NB4 (cell line): ENCODE measurements around the gene FSTL3.

ENCODE experiments used
- POLR2A ChIP-seq: IDR thresholded peaks from 2 replicates; pipeline ENCODE4 v1.6.1; 2011; ENCODE audit warnings: mild to moderate bottlenecking; ENCODE audit not compliant: insufficient read length; ENCODE audit errors: extremely low read depth
- TF ChIP-seq, protein P1 (sequence below): IDR thresholded peaks from one replicate; pipeline ENCODE4 v1.5.1; 2012; ENCODE audit warnings: low read depth, low read length
- TF ChIP-seq, protein P2 (sequence below): IDR thresholded peaks from 2 replicates; pipeline ENCODE4 v1.6.1; 2011; ENCODE audit warnings: low read depth, low read length

DNA sequence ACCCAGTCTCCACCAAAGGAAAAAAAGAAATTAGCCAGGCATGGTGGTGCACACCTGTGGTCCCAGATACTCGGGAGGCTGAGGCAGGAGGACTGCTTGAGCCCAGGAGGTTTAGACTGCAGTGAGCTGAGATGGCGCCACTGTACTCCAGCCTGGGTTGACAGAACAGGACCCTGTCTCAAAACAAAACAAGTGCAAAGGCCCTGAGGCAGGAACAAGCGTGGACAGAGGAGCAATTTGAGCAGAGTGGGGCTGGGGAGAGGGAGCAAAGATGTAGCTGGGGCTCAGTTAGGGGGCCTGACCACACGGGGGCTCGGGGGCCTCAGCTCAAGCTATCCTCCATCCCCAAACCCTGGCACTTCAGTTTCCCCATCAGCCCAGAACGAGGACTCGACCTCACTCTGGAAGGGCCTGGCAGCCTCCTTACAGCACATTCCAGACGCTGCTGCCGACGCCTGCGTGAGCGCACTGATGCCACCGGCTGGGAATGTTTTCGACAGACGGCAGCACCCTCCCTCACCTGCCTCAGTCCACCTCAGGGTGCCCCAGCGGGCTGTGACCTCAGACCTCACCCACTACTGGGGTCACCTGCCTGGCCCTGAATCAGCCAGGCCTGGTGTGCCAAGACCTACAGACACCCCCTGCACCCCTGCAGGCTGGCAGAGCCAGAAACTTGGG is 41.1 kb upstream of the FSTL3 start:
- TF ChIP-seq, protein P1, sequence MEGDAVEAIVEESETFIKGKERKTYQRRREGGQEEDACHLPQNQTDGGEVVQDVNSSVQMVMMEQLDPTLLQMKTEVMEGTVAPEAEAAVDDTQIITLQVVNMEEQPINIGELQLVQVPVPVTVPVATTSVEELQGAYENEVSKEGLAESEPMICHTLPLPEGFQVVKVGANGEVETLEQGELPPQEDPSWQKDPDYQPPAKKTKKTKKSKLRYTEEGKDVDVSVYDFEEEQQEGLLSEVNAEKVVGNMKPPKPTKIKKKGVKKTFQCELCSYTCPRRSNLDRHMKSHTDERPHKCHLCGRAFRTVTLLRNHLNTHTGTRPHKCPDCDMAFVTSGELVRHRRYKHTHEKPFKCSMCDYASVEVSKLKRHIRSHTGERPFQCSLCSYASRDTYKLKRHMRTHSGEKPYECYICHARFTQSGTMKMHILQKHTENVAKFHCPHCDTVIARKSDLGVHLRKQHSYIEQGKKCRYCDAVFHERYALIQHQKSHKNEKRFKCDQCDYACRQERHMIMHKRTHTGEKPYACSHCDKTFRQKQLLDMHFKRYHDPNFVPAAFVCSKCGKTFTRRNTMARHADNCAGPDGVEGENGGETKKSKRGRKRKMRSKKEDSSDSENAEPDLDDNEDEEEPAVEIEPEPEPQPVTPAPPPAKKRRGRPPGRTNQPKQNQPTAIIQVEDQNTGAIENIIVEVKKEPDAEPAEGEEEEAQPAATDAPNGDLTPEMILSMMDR = no peak
- TF ChIP-seq, protein P2, sequence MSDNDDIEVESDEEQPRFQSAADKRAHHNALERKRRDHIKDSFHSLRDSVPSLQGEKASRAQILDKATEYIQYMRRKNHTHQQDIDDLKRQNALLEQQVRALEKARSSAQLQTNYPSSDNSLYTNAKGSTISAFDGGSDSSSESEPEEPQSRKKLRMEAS = no peak
- no peak for TF ChIP-seq POLR2A
